ENCODE results near the gene TTC21A.

Gene TTC21A

DNA sequence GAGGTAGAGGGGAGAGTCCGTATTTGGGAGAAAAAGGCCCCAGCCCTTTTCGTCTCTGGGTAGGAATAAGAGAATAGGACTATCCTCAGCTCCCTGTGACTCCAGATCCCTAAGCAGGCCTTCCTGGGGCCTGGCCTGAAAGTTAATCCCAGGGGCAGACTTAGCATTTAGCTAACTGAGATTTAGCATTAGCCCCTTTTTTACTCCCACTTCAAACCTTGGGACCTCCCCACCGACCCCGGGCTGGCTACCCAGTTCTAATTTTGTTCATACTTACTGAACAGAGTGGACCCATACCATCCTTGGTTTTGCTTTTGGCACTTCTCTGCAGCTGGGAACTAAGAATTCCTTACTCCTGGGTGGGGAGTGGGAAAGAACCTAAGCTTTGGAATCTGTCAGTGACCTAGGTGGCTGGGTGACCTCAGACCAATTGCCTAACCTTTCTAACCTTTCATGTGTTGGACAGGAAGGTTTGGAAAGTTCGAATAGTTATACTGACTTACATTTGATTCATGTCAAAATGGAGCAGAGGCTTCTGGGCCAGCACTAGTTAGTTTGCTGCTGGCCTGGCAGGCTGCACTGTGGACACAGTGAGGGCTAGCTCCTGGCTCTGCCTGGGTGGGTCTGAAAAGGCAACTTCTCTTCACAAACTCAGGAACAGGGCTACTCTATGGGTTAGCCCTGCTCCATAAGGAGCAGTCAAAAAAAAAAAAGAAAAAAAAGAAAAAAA is 11.6 kb downstream of the TTC21A start:
- DNase-seq = no peak

DNA sequence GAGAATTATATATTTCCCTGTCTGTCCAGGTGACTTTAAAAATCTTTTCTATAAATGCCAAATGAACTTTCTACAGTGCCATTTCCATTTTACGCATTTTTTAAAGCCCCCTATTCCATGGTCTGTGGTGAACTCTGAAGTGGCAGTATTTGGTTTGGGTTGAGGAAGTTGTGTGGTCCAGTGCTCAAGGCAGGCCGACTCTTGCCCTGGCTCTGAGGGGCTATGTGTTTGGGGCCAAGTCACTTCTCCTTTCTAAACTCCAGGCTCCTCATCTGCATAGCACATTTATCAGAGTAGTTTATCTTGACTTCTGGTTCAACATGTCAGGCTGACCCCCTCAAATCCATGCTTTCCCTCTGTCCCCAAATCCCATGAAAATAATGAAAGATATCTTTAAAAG is 14.1 kb downstream of the TTC21A start:
- DNase-seq = no peak

DNA sequence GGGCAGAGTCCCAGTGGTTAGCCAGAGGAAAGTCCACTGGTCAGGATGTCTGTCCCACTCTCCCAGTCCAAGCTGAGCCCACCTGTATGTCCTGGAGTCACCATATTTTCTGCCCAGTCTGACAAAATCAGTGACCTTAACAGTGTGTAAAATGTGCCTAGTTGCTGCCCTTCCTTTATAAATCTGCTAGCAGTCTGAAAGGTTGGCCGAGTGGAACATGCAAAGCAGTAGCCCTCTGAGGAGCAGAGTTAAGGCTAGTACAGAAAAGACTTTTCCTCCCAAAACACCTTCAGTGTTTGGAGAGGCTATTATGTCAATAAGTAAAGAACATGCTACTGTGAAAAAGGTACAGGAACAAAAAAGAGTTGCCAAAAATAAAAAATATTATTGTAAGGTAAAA is 15.3 kb downstream of the TTC21A start:
- DNase-seq = no peak

DNA sequence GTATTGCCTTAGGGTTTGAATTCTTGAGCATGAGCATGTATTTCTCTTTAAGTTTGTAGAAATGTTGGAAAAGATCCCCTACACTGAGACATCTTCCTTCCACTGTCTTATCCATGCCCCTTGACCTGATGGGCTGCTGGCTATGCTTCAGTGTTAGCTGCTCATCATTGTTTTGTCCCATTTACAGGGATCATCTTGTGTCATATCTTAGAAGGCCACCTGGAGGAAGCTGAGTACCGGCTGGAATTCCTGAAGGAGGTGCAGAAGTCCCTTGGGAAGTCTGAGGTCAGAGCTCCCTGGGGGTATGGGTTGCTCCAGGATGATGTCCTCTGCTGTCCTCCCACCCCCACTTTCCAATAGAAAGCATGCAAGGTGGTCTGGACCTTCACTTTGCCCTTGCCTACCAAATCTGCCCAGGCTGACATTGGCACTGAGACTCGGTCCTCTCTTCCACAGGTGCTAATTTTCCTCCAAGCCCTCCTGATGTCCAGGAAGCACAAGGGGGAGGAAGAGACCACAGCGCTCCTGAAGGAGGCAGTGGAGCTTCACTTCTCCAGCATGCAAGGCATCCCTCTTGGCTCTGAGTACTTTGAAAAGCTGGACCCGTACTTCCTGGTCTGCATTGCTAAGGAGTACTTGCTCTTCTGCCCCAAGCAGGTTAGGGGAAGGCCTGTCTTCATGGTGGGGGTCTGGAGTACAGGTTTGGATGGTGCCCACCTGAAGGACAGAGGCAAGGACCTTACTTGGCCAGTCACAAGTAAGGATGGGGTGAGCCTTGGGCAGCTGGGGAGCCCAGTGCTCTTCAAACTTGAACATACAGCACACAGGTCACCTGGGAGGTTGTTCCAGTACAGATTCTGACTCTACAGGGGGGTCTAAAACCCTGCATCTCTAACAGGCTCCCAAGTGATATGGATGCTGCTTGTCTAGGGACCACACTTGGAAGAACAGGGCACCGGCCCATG is 17.7 kb downstream of the TTC21A start:
- DNase-seq = peak; percentile 17

DNA sequence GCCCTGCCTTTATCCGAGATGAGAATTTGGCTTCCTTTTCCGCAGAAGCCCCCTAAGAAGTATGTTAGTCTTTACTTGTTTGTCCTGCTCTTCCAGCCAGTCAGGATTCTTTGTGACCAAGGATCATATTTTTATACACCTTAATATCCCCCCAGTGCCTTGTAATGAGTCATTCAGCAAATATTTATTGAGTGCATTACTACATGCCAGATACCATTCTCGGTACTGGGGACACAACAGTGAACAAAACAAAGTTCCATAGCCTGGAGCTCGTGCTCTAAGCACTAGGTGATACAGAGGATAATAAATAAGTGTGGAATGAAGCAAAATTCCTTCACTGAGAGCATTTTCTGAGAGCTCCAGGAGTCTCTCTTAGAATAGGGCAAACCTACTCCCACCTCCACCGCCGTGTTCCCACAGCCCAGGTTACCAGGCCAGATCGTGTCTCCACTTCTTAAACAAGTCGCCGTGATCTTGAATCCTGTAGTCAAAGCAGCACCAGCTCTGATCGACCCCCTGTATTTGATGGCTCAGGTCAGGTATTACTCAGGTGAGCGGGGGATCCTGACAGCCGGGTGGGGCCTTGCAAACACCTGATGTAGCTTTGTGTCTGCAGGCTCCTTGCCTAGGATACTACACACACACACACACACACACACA is 18.5 kb downstream of the TTC21A start:
- DNase-seq = no peak

DNA sequence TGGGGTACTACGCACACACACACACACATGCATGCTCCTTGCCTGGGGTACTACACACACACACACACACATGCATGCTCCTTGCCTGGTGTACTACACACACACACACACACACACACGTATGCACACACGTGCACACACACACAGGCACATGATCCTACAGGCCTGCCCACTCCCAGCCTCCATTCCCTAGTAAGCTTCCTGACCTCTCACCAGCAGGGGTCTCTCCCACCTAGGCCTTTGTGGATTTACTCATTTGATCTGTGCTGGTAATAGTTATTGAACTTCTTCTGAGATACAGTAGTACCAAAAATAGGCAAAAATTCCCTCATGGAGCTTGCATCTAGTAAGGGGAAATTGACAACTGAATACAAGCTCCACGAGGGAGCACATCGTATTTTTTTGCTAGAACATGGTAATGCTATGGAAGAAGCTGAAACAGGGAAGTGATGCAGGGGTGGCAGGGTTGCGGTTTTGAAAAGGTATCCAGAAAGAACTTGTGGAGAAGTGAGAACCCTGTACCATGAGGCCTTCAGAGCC is 19.1 kb downstream of the TTC21A start:
- DNase-seq = peak; percentile 80

DNA sequence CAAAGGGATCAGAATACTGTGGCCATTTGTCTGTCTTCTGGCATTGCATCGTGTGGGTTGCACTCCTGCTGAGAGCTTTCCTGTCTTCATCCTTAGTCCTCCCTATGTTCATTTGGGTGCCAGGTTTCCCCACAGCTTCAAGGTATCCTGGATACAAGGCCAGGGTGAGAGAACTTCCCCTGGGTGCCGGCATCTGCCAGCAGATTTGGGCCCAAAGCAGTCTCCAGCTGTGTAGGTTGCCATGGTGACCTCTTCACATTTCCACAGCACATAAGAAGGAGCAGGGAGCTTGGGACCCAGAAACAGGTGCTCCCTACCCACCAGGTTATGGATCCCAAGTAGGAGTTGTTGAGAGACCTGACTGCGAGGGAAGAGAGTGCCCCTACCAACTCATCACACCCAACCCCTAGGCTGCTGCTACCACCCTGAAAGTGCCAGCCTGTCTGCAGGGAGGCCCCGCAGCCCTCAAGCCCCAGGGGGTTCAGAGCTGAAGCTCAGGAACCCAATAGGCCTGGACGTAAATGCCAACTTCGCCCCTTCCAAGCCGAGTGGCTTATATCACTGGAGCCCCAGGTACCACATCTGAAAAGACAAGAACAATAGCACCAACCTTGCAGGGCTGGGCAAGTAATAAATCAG is 19.9 kb downstream of the TTC21A start:
- DNase-seq = no peak

DNA sequence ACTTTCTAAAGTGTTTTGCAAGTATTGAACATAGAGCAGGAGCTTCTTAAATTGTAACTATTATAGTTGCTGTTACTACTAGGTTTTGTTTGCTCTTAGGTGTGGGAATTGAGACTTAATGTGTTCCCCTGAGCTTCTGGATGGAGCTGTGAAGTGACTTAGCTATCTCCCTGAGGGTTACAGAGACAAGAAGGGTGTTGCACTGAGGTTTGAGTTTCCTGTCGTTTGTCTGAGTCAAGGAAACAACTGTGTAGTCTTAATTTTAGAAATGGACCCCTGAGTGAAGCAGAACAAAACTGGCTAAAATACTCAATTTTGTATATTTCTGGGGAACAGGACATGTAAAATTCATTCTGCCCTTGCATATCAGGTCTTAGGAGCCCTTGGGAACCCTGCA is 20.4 kb downstream of the TTC21A start:
- no peak for DNase-seq

DNA sequence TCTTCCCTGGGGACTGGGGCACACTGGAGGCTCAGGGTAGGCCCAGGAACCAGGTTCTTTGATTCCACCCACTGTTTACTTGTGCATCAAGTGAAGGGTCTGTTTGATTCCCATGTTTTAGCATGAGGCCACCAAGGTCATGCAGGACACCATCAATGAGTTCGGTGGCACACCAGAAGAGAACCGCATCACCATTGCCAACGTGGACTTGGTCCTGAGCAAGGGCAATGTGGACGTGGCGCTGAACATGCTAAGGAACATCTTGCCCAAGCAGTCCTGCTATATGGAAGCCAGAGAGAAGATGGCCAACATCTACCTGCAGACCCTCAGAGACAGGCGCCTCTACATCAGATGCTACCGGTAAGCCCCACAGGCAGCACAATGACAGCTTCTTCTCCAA is 21.5 kb downstream of the TTC21A start:
- DNase-seq = no peak

DNA sequence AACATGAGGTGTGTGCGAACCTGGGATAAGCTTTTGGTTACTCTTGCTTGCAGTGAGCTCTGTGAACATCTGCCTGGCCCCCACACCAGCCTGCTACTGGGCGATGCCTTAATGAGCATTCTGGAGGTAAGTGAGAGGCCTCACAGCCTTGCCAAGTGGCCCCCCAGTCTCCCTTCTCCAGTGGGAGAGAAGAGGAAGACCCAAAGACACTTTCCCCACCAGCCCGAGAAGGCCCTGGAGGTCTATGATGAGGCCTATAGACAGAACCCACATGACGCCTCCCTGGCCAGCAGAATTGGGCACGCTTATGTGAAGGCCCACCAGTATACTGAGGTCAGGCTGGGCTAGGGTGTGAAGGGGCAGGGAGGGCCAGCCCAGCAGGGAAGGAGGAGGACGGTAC is 22.5 kb downstream of the TTC21A start:
- no peak for DNase-seq

DNA sequence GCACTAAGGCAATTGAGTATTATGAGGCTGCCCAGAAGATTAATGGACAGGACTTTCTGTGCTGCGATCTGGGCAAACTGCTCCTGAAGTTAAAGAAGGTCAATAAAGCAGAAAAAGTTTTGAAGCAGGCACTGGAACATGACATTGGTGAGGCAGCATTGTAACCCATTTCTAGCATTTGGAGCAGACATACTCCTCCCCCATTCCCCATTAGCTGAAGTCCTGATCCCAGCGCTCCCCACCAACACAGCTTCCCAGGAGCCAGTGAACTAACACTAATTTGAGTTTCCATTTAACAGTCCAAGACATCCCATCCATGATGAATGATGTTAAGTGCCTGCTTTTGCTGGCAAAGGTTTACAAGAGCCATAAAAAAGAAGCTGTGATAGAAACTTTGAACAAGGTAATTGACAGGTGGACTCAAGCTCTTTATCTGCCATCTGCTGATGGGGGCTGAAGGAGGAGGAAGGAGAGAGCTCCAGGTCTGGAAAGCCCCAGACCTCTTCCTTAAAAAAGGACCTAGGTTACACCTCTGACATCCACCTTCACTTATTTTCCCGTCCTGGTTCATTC is 23.3 kb downstream of the TTC21A start:
- peak; percentile 65 for DNase-seq

DNA sequence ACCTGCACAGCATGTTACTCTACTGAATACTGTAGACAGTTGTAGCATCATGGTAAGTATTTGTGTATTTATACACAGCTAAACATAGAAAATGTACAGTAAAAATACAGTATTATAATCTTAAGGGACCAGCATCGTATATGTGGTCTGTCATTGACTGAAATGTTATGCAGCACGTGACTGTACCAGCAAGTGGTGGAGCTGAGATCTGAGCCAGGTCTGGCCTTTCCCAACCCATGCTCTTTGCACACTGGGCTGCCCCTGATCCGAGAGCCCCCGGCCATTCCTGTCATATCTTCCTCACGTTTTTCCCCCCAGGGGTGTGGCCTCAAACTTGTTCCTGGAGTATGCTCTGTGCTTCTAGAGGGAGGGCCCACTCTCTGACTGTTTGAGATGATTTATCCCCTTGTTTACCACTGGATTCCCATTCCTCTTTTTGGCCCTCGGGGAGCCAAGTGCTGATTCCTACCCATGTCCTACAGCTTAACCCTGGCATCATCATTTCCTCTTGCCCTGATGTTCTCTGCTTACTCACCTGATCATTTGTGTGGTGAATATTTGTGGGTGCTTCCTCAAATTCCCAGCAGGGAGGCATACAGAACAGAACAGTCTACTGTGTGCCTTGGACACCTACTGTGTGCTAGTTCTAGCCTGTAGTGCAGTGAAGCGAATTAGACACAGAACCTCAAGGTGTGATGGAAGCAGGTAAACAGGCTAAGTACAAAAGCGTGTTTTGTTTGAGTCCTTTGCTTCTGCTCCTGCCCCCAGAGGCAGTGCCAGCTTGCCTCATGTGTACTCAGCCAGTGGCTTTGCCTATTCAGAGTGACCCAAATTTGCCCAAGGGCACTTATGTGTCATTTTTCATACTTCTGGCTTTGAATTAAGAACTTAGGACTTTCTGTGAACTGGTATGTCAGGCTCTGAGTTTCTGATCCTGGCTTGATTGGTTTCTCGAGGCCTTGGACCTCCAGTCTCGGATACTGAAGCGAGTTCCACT is 24.9 kb downstream of the TTC21A start:
- DNase-seq = peak; percentile 41

DNA sequence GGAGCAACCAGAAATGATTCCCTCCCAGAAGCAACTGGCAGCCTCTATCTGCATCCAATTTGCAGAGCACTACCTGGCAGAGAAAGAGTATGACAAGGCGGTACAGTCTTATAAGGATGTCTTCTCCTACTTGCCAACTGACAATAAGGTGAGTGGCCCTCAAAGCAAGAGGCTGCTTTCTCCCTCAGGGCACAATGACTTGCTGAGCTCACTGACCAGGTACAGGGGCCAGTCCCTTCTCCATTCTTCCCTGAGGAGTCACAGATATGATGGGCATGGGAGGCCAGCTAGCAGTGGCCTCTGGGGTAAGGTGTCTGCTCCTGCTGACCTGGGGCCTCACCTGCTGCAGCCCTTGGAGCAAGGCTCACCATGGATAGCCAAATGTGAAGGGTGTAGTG is 25.6 kb downstream of the TTC21A start:
- no peak for DNase-seq

DNA sequence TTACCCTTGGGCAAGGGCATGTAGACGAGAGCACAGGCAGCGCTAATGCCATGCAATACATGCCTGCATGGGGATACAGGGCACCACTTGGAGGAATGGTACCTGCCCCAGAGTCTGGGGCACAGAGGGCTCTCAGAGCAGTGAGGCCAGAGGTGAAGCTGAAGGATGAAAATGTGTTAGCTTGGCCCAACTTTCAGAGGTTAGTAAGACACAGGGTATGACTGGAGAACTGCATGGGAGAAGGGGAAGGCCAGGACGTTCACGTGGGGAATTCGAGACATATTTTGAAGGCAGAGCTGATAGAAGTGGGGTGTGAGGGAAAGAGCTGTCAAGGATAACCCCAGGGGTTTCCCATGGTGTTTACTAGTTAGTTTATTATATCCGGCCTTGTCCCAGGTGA is 26.3 kb downstream of the TTC21A start:
- DNase-seq = no peak

DNA sequence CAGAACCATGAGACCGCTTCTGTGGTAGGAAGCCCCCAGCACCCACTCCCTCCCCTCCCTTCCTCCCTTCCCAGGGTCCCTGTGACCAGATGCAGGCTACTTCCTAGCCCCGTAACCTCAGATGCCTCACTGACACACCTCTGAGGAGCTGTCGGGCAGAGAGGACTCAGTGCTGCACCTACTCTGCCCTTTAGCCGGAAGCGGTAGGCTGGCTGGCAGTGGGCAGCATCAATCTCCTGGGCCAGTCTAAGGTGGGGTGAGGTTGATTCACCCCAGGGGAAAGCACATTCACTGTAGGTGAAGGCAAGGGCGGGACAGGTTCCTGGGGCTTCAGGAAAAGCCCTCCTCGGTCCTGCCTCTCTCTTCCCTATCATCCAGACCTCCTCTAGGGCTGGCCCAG is 26.8 kb downstream of the TTC21A start:
- no peak for DNase-seq

DNA sequence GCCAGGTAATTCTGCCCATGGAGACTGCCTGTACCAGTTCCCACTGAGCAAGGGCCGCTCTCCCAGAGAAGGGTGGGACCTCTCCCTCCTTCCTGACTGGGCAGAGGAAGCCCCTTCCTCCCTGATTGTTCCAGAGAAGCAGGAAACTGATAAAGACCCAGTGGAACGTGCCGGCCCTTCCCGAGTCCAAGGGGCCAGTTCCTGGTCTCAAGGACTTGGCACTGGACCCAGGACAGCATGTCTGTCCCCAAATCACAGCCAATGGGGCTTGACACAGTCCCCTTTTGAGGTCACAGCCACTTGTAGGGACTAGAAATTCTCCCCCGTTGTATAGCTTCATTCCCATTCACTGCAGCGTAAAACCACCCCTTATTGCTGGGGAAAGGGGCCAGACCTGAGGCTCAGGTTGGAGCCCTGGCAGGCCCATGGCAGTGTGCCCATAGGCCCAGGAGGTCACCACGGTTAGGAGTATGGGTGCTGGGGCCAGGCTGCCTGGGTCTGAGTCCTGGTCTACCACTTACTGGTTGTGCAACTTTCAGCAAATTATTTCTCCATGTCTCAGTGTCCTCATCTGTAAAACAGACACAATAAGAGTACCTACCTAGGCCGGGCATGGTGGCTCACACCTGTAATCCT is 27.8 kb downstream of the TTC21A start:
- DNase-seq = no peak

DNA sequence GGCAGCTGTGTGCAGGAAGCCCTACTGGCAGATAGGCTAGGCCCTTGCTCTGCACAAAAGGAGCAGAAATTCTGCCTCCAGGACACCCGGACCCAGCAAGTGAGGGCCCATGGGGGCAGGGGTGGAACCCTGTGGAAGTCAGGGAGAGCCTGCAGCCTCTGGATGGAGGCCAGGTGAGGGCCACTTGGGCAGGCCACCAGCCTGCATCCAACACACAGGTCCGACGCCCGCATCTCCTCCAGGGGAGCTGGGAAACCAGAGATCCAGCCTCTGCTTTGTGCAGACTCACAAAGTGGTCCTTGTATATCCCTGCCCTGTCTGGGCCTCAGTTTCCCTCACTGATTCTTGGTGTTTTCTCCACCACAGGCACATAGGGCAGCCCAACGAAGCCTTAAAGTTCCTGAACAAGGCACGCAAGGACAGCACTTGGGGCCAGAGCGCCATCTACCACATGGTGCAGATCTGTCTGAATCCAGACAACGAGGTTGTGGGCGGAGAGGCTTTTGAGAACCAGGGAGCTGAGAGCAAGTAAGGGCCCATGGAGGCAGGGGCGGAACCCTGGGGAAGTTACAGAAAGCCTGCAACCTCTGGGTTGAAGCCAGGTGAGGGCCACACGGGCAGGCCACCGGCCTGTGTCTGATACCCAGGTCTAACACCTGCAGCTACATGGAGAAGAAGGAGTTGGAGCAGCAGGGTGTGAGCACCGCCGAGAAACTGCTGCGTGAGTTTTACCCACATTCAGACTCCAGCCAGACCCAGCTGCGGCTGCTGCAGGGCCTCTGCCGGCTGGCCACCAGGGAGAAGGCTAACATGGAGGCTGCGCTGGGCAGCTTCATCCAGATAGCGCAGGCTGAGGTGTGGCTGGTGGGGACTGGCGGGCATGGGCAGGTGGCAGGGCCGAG is 29.3 kb downstream of the TTC21A start:
- no peak for DNase-seq

DNA sequence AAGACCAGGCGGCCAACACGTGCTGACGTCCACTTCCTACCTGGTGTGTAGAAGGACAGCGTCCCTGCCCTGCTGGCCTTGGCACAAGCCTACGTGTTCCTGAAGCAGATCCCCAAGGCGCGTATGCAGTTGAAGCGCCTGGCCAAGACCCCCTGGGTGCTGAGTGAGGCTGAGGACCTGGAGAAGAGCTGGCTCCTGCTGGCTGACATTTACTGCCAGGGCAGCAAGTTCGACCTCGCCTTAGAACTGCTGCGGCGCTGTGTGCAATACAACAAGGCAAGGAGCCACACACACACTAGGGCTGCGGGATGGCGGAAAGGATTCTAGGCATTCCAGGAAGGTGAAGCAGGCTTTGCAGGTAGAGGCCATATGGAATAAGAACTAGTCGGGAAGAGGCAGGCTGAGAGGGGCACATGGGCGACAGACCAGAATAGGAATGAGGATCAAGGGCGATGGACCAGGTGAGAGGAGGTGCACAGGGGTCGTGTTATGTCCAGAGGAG is 30.0 kb downstream of the TTC21A start:
- no peak for DNase-seq
